ENCODE results near the gene MARCKSL1. TPM values are rescaled to one million over a fixed set of nuclear protein-coding genes. Genes with fewer than 3 reads are reported as not detected.

MARCKSL1 gene
- total RNA-seq, 1 donor from 2014 or later, result 36.8 TPM

- Histone ChIP-seq H3K27me3 (no peaks in the 10 kb centered on the region), H3K4me3 (no peak overlapping the region), H3K9me3 (no peaks in the 10 kb centered on the region), H3K4me1 (no peaks in the 10 kb centered on the region), H3K36me3 (peaks cover 0 to 45% of the 10 kb centered on the region in 2 donors), H3K27ac (no peak overlapping the region)
- TF ChIP-seq POLR2A (IDR thresholded peaks at IDR 0.05) (no peak), POLR2AphosphoS5 (IDR thresholded peaks at IDR 0.05; ENCODE audit: insufficient read depth in 1 of 2, low read depth in 1 of 2) (no peak), CTCF (IDR thresholded peaks at IDR 0.05) (no peak)
- DNase-seq (ENCODE audit: extremely low spot score in 2 of 2), result no peak
- intact Hi-C loops (cut with DNase I), result no loop called here
Observed at GRCh38 chr1:32321712-32322291, 14.2 kb downstream of the MARCKSL1 start.

GRCh38 chr1:32318127-32318869 lies 17.7 kb downstream of the MARCKSL1 start:
- DNase-seq (ENCODE audit: extremely low spot score in 2 of 2), result no peak
- Histone ChIP-seq H3K36me3 (peaks cover 0 to 24% of the 10 kb centered on the region in 2 donors), H3K4me1 (no peaks in the 10 kb centered on the region), H3K27me3 (no peaks in the 10 kb centered on the region), H3K27ac (no peak overlapping the region), H3K4me3 (no peak overlapping the region), H3K9me3 (no peaks in the 10 kb centered on the region)
- intact Hi-C loops (cut with DNase I), result no loop called here
- TF ChIP-seq CTCF (IDR thresholded peaks at IDR 0.05) (no peak), POLR2AphosphoS5 (IDR thresholded peaks at IDR 0.05; ENCODE audit: insufficient read depth in 1 of 2, low read depth in 1 of 2) (no peak)

- intact Hi-C loops (cut with DNase I), result no loop called here
Observed at GRCh38 chr1:32316903-32317277, 19.1 kb downstream of the MARCKSL1 start.

GRCh38 chr1:32311709-32312393 lies 24.2 kb downstream of the MARCKSL1 start:
- H3K27ac ChIP-seq, result no peak overlapping the region
- H3K36me3 ChIP-seq, result peaks cover 0 to 8% of the 10 kb centered on the region in 2 donors
- no peak overlapping the region for H3K4me3 ChIP-seq
- intact Hi-C loops (cut with DNase I), result no loop called here
- H3K4me1 ChIP-seq, result no peaks in the 10 kb centered on the region
- no peaks in the 10 kb centered on the region for H3K9me3 ChIP-seq
- no peaks in the 10 kb centered on the region for H3K27me3 ChIP-seq
- no peak for DNase-seq (ENCODE audit: extremely low spot score in 2 of 2)
- TF ChIP-seq CTCF (IDR thresholded peaks at IDR 0.05) (no peak), POLR2A (IDR thresholded peaks at IDR 0.05) (no peak), POLR2AphosphoS5 (IDR thresholded peaks at IDR 0.05; ENCODE audit: insufficient read depth in 1 of 2, low read depth in 1 of 2) (no peak)

More at GRCh38 chr1:32316903-32317277, 19.1 kb downstream of the MARCKSL1 start:
- Histone ChIP-seq H3K4me1 (no peaks in the 10 kb centered on the region), H3K4me3 (no peak overlapping the region), H3K27ac (no peak overlapping the region), H3K9me3 (no peaks in the 10 kb centered on the region), H3K27me3 (no peaks in the 10 kb centered on the region), H3K36me3 (peaks cover 0 to 24% of the 10 kb centered on the region in 2 donors)
- no peak for DNase-seq (ENCODE audit: extremely low spot score in 2 of 2)
- TF ChIP-seq POLR2A (IDR thresholded peaks at IDR 0.05) (no peak), CTCF (IDR thresholded peaks at IDR 0.05) (no peak), POLR2AphosphoS5 (IDR thresholded peaks at IDR 0.05; ENCODE audit: insufficient read depth in 1 of 2, low read depth in 1 of 2) (no peak)
